ENCODE measurements around the gene LAMA5.
"Not testable (repeated sequence)": the region's sequence is repeated elsewhere in the genome, so short reads cannot be mapped to it uniquely, and the experiment has no call there.

The LAMA5 gene

GRCh38 chr20:62390317-62391164 is 23.4 kb upstream of the LAMA5 start:
- DNase-seq (ENCODE audit: low read depth in 1 of 2, low spot score in 1 of 2): no peak

DNA sequence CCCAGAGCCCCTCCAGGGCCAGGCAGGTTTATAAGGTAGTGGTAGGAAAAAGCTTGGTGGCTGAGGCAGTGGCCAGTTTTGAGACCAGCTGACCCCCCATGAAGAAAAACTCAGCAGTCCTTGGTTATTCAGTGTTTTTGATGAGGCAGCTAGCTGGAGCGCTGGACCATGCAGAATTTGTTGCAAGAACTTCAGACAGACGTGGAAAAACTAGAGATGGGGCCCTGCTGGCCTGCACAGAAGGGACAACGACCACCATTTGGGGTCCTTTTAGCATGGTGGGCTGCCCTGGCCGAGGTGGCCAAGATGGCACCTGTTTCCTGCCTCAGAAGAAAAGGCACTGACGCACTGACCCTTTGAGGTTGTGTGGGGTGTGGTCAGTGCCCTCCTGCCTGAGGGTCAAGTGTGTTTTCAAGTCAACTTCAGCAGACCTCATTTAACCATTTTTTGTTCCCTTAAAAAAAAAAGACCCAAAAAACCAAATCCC is 22.5 kb upstream of the LAMA5 start:
- no peak for DNase-seq (ENCODE audit: low read depth in 1 of 2, low spot score in 1 of 2)

GRCh38 chr20:62388839-62389600 is 21.9 kb upstream of the LAMA5 start:
- DNase-seq (ENCODE audit: low read depth in 1 of 2, low spot score in 1 of 2): no peak

DNA sequence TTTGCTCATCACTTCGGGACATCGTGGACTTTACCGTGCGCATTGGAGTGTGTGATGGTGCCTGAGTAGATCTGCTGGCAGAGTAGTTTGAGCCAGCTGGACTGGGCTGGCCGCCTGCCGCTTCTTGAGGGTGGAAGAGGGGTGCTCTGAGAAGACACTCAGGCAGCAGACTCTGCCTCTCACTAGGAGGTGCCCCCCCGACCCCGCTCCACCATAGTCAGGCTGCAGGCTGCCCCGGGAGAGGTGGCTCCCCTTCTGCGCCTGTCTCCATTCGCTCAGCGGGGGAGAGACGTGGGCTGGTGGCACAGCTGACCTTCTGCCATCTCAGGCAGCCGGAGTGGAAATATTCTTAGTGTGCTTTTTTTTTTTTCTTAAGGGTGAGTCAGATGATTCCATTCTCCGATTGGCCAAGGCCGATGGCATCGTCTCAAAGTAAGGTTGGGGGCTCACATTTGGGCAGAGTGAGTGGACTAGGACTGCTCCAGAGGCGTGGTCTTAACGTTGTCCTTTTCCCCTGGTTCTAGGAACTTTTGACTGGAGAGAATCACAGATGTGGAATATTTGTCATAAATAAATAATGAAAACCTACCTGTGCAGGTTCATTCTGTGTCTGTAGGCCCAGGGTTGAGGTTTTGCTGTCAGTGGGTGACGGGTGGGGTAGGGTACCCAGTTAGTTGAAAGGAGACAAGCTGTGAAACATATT is 21.0 kb upstream of the LAMA5 start:
- no peak for DNase-seq (ENCODE audit: low read depth in 1 of 2, low spot score in 1 of 2)

DNA sequence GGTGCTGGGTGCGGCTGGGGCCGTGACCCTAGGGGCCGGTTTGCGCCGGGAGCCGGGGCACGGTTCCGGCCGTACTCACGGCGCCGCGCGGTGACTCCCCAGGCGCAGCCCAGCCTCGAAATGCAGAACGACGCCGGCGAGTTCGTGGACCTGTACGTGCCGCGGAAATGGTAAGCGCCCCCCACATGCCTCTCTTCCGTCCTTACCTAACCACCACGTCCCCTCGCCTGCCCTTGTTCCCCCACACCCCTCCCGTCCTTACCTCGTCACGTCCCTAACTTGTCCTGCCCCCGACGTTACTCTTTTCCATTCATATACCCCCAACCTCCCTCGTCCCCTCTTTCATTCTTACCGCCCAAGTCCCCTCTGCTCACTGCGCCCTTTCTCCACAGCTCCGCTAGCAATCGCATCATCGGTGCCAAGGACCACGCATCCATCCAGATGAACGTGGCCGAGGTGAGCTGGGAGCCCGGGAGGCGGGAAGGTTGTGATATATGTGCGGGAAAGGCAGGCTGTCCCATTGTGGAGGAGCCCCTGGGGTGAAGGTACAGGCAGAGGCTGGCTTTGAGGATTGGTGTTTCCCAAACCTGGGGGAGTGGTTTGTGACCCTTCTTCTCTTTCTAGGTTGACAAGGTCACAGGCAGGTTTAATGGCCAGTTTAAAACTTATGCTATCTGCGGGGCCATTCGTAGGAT is 20.3 kb upstream of the LAMA5 start:
- DNase-seq (ENCODE audit: low read depth in 1 of 2, low spot score in 1 of 2): no peak

- peak; percentile 88 to 91 for DNase-seq (ENCODE audit: low read depth in 1 of 2, low spot score in 1 of 2)
These were observed 19.5 kb upstream of the LAMA5 start, which contains the start of gene RPS21 for GRCh38 chr20:62386383-62387218. TSS of gene RPS21 (plus strand) at chr20:62387103. CDS start at chr20:62387339, 236 bp downstream.

GRCh38 chr20:62382306-62383198 is 15.4 kb upstream of the LAMA5 start:
- DNase-seq (ENCODE audit: low read depth in 1 of 2, low spot score in 1 of 2): peak; percentile 52 to 71

DNA sequence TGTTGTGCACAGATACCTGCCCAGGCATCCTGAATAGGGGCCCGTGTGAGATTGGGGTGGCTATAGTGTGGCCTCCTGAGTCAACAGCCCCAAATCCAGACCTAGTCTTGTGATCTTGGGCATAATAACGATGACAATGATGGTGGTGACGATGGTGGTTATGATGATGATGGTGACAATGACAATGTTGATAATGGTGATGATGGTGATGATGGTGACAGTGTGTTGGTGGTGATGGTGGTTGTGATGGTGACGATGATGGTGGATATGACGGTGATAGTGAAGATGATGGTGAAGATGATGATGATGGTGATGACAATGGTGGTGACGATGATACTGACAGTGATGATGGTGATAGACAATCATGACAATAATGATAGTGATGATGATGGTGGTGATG is 14.7 kb upstream of the LAMA5 start:
- DNase-seq (ENCODE audit: low read depth in 1 of 2, low spot score in 1 of 2): no peak

DNA sequence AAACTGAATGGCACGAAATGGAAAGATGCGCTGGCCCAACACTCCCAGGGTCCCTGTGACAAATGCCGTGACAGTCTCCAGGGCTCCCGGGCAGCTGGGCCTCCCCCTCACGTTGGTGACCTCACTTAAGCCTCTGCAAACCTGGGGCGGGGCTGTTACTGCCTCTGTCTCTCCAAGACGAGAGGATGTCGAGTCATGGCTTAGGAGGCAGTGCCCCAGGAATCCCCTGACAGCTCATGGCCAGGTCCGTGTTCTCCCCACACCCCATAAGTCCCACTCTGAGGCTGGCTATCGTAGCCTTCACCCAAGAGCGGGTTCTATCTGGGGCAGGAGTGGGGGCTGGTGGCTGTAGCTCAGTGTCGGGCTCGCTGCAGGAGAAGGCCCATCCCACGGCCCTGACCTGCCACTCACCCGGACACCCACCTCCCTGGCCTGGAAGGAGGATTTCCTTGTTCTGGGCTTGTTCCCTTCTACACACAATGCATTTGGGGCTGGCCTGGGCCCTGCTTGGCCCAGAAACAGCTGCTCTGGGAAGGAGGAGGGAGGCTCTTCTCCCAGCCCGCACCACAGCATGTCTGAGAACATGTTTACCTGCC is 14.2 kb upstream of the LAMA5 start:
- no peak for DNase-seq (ENCODE audit: low read depth in 1 of 2, low spot score in 1 of 2)

DNA sequence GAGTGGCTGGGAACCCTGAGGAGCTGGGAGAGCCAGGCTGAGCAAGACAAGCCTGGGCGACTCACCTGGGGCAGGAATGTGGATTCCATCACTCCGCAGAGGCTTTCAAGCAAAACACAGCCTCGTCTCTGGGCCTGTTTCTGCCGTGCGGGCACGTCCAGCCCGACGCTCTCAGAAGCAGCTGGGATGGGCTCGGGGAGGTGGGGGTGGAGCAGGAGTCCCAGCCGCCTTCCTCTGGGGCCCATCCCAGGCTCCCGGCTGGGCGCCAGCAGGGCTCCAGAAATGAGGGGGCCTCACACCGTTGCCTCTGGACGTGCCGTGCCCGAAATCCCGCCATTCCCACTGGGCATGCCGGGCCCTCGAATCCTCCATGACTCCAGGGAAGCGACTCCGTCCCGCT is 11.1 kb upstream of the LAMA5 start:
- no peak for DNase-seq (ENCODE audit: low read depth in 1 of 2, low spot score in 1 of 2)

DNA sequence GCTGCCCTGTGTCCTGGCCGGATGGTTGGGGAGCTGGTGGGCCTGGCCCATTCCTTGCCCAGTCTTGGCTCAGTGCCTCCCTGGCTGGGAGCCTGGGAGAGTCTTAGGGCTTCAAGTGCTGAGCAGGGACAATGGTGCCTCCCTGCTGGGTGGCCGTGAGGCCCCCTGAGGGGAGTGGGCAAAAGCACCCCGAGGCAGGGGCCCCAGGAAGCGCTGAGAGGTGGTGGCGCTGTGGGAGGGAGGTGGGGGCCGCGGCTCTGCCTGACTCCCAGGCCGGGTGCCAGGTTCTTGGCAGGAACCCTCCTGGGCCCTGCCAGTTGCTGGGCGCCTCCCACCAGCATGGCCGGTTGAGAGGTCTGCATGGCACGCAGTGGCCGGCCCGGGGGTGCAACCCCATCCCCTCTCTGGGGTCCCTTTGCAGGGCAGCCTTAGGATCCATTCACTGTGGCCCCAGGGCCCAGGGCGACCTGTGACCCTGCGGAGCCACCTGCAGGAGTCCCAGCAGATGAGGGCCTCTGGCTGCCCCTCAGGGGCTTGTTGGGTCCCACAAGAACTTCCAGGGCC is 10.6 kb upstream of the LAMA5 start:
- no peak for DNase-seq (ENCODE audit: low read depth in 1 of 2, low spot score in 1 of 2)

DNA sequence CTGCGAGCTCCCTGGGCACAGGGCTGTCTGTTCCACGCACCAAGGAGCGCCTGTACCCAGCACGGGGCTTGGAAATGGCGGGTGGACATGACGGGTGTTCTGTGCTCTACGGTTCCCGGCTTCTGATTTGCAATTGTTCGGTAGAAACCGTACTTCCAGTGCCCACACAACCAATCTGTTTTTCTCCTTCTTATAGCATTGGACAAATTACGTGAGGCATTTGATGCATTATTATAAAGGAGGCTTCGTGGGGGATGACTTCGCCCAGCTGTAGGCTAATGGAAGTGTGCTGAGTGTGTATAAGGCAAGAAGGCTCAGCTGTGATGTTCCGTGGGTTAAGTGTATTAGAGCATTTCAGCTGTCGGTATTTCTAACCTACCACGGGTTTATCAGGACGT is 10.0 kb upstream of the LAMA5 start:
- no peak for DNase-seq (ENCODE audit: low read depth in 1 of 2, low spot score in 1 of 2)

- no peak for DNase-seq (ENCODE audit: low read depth in 1 of 2, low spot score in 1 of 2)
These were observed 9.3 kb upstream of the LAMA5 start for GRCh38 chr20:62376112-62377063.

DNA sequence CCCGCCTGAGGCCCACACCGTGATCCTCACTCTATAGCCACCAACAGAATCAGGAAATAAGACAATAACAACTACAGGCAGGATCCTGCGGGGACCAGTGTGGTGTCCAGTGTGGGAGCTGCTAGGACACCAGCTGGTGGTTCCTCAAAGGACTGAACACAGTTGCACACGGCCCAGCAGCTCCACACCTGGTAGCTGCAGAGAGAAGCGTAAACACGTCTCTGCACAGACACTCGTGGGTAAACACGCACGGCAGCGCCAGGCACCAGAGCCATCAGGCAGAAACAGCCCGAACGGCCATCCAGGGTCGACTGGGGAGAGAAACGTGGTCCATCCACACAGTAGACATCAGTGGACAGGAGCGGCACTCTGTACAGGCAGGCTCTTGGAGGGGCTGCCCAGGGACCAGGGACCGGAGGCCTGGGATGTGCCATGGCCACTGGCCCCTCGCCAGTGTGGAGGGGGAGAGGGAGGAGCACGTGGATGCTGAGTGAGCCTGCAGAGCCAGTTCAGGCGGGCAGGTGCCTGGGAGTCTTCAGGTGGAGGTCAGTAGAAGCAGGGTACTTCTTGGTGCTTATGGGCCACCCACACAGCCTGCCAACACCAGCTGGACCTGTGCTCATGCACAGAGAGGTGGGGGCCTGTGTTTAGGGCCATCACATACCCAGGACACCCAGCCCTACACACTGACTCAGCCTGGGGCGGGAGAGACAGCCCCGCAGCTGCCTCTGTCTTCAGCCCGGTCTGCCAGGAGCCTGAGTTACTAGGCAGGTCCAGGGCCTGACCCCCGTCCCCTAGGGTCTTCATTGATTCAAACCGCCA is 7.4 kb upstream of the LAMA5 start:
- no peak for DNase-seq (ENCODE audit: low read depth in 1 of 2, low spot score in 1 of 2)

DNA sequence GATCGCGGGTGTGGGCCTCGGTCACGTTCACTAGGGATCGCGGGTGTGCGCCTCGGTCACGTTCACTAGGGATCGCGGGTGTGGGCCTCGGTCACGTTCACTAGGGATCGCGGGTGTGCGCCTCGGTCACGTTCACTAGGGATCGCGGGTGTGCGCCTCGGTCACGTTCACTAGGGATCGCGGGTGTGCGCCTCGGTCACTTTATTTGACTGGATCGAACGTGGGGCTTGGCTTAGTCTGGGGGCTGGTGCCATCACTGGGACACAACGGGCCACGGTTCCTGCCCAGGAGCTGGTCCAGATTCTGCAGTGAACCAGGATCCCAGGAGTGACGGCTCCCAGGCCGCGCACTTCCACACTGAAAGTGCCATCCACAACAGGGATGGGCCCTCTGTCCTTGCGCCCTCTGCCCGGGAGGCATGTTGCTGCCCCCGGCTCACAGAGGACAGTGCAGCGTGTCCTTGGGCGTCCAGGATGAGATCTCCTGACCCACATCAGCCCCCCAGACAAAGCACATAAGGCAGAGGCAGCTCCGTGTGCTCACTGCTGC is 6.6 kb upstream of the LAMA5 start:
- not testable (repeated sequence) for DNase-seq (ENCODE audit: low read depth in 1 of 2, low spot score in 1 of 2)
